Endothelial cell of umbilical vein (primary cell): ENCODE measurements around the gene FMO2.

Experiments
- EZH2 ChIP-seq: IDR thresholded peaks from 2 replicates; pipeline ENCODE4 v1.6.1; 2012; ENCODE audit warnings: borderline replicate concordance, low read depth, mild to moderate bottlenecking, moderate library complexity, low read length, inconsistent platforms; ENCODE audit not compliant: severe bottlenecking
- GATA2 ChIP-seq: IDR thresholded peaks from 2 replicates; pipeline ENCODE4 v1.7.0; 2011; ENCODE audit warnings: low read depth, mild to moderate bottlenecking, moderate library complexity, mixed read lengths, low read length; ENCODE audit not compliant: insufficient read length, insufficient read depth
- MYC ChIP-seq: IDR thresholded peaks from one replicate; pipeline ENCODE4 v1.6.1; 2011; ENCODE audit warnings: mild to moderate bottlenecking, low read depth, low read length
- POLR2A ChIP-seq: IDR thresholded peaks from 2 replicates; pipeline ENCODE4 v1.6.1; 2012; ENCODE audit warnings: low read depth, mild to moderate bottlenecking, control low read depth, low read length
- POLR2AphosphoS5 ChIP-seq: IDR thresholded peaks from 2 replicates; pipeline ENCODE4 v1.6.1; 2012; ENCODE audit warnings: low read depth, mild to moderate bottlenecking, control low read depth, low read length, moderate library complexity; ENCODE audit not compliant: insufficient read depth
- TF ChIP-seq, protein P1 (sequence below), 2 donors: IDR thresholded peaks; 1 replicate in 1 of 2; 2 replicates in 1 of 2; pipeline ENCODE4 v1.5.1; 2011; ENCODE audit warnings: low read length in 2 of 2, mild to moderate bottlenecking in 2 of 2, moderate library complexity in 2 of 2, control low read depth in 1 of 2, inconsistent platforms in 1 of 2, low read depth in 1 of 2; ENCODE audit not compliant: insufficient read depth in 1 of 2; ENCODE audit errors: extremely low read depth in 1 of 2
- TF ChIP-seq, protein P2 (sequence below): IDR thresholded peaks from 2 replicates; pipeline ENCODE4 v1.6.1; 2011; ENCODE audit not compliant: insufficient read depth, insufficient read length

DNA sequence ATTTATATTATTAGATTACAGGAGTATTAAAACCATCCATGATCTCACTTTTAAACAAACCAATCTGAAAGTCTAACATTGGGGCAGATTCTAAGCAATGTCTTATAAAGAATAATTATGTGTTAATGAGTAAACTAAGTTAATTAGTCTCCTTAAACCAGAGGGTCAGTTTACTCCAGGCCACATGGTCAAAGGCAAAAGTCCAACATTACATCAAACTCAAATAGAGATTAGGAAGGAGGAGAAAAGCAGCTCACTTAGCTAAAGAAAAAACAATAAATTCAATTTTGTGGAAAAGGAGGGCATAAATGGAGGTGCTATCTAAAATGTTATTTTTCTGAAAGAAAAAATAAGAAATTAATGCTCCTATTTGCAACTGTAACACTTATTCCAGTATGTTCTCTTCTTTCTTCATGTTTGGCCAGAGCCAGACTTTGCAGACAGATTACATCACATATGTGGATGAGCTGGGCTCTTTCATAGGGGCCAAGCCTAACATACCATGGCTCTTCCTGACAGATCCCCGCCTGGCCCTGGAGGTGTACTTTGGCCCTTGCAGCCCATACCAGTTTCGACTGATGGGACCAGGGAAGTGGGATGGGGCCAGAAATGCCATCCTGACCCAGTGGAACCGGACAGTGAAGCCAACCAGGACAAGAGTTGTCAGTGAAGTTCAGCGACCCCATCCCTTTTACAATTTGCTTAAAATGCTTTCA lies 24.3 kb upstream of the FMO2 start:
- no peak for TF ChIP-seq POLR2A
- TF ChIP-seq, protein P1, sequence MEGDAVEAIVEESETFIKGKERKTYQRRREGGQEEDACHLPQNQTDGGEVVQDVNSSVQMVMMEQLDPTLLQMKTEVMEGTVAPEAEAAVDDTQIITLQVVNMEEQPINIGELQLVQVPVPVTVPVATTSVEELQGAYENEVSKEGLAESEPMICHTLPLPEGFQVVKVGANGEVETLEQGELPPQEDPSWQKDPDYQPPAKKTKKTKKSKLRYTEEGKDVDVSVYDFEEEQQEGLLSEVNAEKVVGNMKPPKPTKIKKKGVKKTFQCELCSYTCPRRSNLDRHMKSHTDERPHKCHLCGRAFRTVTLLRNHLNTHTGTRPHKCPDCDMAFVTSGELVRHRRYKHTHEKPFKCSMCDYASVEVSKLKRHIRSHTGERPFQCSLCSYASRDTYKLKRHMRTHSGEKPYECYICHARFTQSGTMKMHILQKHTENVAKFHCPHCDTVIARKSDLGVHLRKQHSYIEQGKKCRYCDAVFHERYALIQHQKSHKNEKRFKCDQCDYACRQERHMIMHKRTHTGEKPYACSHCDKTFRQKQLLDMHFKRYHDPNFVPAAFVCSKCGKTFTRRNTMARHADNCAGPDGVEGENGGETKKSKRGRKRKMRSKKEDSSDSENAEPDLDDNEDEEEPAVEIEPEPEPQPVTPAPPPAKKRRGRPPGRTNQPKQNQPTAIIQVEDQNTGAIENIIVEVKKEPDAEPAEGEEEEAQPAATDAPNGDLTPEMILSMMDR (IDR thresholded peaks at IDR 0.05; ENCODE audit: extremely low read depth in 1 of 2, insufficient read depth in 1 of 2, low read depth in 1 of 2, low read length in 2 of 2): no peak
- TF ChIP-seq POLR2AphosphoS5: no peak
- TF ChIP-seq GATA2: no peak
- no peak for TF ChIP-seq EZH2
- no peak for TF ChIP-seq MYC
- TF ChIP-seq, protein P2, sequence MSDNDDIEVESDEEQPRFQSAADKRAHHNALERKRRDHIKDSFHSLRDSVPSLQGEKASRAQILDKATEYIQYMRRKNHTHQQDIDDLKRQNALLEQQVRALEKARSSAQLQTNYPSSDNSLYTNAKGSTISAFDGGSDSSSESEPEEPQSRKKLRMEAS: no peak
